Panc1 (cell line): ENCODE measurements around the gene CRTC1. TPM values are rescaled to one million over a fixed set of nuclear protein-coding genes. Genes with fewer than 3 reads are reported as not detected.

Source experiments
- ATAC-seq: fragments of 200-7000 bp; cut with Tn5 transposase; 2 replicates; pipeline ENCODE4 v1.9.1; 2020; ENCODE audit warnings: mild to moderate bottlenecking, moderate library complexity
- BruUV-seq: library from RNA; stranded (reverse); fragments of 400-500 nt; replicated peaks from 2 replicates; lab custom pipeline; 2021; lab: Mats Ljungman, UMichigan
- CTCF ChIA-PET: fragments of 300-600 bp; sonication (Branson Sonifier 250); formaldehyde crosslinking; loops from one replicate; lab custom pipeline; 2022; ENCODE audit warnings: antibody characterized with exemption; lab: Charles Lee
- POLR2A ChIA-PET: fragments of 300-600 bp; sonication (Branson Sonifier 250); formaldehyde crosslinking; loops from one replicate; lab custom pipeline; 2022; ENCODE audit warnings: antibody characterized with exemption; lab: Charles Lee
- DNase-seq: peaks from one replicate; pipeline ENCODE4 v3.0.0-alpha.2; 2010; ENCODE audit warnings: low read depth, low spot score
- H3K27ac ChIP-seq: 2 replicates; pipeline ENCODE4 v1.5.1; 2011; ENCODE audit warnings: mild to moderate bottlenecking, low read length, inconsistent platforms
- H3K27me3 ChIP-seq: fragments of 200-500 bp; sonication (Bioruptor generic); 2 replicates; pipeline ENCODE4 v1.6.0; 2014; ENCODE audit warnings: low read length, inconsistent platforms; ENCODE audit not compliant: control insufficient read depth, insufficient read depth
- H3K36me3 ChIP-seq: fragments of 200-500 bp; sonication (Bioruptor generic); 2 replicates; pipeline ENCODE4 v1.5.1; 2014; ENCODE audit warnings: inconsistent platforms, mild to moderate bottlenecking, low read length, moderate library complexity; ENCODE audit not compliant: control insufficient read depth, insufficient read depth
- H3K4me1 ChIP-seq: 2 replicates; pipeline ENCODE4 v1.5.1; 2011; ENCODE audit warnings: inconsistent platforms, mild to moderate bottlenecking, low read length, moderate library complexity; ENCODE audit not compliant: control insufficient read depth, insufficient read depth
- H3K4me3 ChIP-seq, 2 experiments: 2 replicates each; pipeline ENCODE4 v1.5.1; 2011 to 2012; ENCODE audit warnings: low read depth in 2 of 2, low read length in 2 of 2, mild to moderate bottlenecking in 2 of 2, inconsistent platforms in 1 of 2, moderate library complexity in 1 of 2
- H3K9me3 ChIP-seq: fragments of 200-500 bp; sonication (Bioruptor generic); 2 replicates; pipeline ENCODE4 v1.5.1; 2014; ENCODE audit warnings: low read depth, mild to moderate bottlenecking, inconsistent platforms, low read length, moderate library complexity; ENCODE audit not compliant: control insufficient read depth, insufficient read depth
- CTCF ChIP-seq: fragments of 450-650 bp; IDR thresholded peaks from 2 replicates; pipeline ENCODE4 v1.5.1; 2017; ENCODE audit warnings: mild to moderate bottlenecking
- POLR2AphosphoS5 ChIP-seq: IDR thresholded peaks from 2 replicates; pipeline ENCODE4 v1.6.1; 2012; ENCODE audit warnings: mild to moderate bottlenecking, low read depth, low read length, moderate library complexity
- REST ChIP-seq, 2 experiments: IDR thresholded peaks; 2 replicates each; pipeline ENCODE4 v1.6.1; 2011 to 2012; ENCODE audit warnings: low read depth in 2 of 2, control low read depth in 1 of 2, low read length in 1 of 2, mild to moderate bottlenecking in 1 of 2, moderate library complexity in 1 of 2; ENCODE audit not compliant: insufficient read depth in 1 of 2
- SIN3A ChIP-seq: IDR thresholded peaks from 2 replicates; pipeline ENCODE4 v1.6.1; 2012; ENCODE audit warnings: low read depth, mild to moderate bottlenecking, low read length, moderate library complexity, borderline replicate concordance; ENCODE audit not compliant: insufficient read depth
- TCF7L2 ChIP-seq: IDR thresholded peaks from 2 replicates; pipeline ENCODE4 v1.6.1; 2011; ENCODE audit warnings: mild to moderate bottlenecking, low read depth, low read length, inconsistent platforms
- in situ Hi-C: cut with HindIII; loops from 2 replicates; pipeline ENCODE4 v1.10.0; 2016; ENCODE audit warnings: low sequenced_read_pairs, low pct_unique_long_range_greater_than_20kb
- intact Hi-C: fragments of 100-400 bp; cut with micrococcal nuclease; formaldehyde crosslinking; loops from one replicate; pipeline ENCODE4 v1.10.0; 2022; ENCODE audit not compliant: unreplicated experiment
- total RNA-seq: library from RNA; stranded (reverse); gene quantifications from one replicate; pipeline ENCODE4 v1.2.1, GENCODE V29; 2021; ENCODE audit not compliant: unreplicated experiment

The CRTC1 gene
- total RNA-seq, 1 experiment from 2014 or later = 18.2 TPM

- ChIA-PET POLR2A (no interaction called here), CTCF (no interaction called here)
- TF ChIP-seq REST (IDR thresholded peaks at IDR 0.05; ENCODE audit: insufficient read depth in 1 of 2, low read depth in 2 of 2, low read length in 1 of 2) = no peak
- TF ChIP-seq SIN3A = no peak
- no peak for TF ChIP-seq POLR2AphosphoS5
- DNase-seq = no peak
- no peaks in the 10 kb centered on the region for H3K36me3 ChIP-seq
- no peak overlapping the region for H3K27ac ChIP-seq
- H3K4me3 ChIP-seq = no peak overlapping the region
- in situ Hi-C loops (no loop called here), intact Hi-C loops (no loop called here)
- no peaks in the 10 kb centered on the region for H3K4me1 ChIP-seq
- no peaks in the 10 kb centered on the region for H3K9me3 ChIP-seq
- ATAC-seq = no peak
- no peaks in the 10 kb centered on the region for H3K27me3 ChIP-seq
- BruUV-seq = no TSS peak
Observed at GRCh38 chr19:18715416-18715815, 31.9 kb downstream of the CRTC1 start.

GRCh38 chr19:18716857-18717256 is 33.4 kb downstream of the CRTC1 start:
- BruUV-seq = no TSS peak
- ChIA-PET CTCF (interaction anchor here (0.6 kb wide), 1 partner anchor 23 kb away, joined by 4 read pairs; no protein-coding TSS in a partner anchor), POLR2A (no interaction called here)
- no peak for ATAC-seq
- in situ Hi-C loops (no loop called here), intact Hi-C loops (no loop called here)
- Histone ChIP-seq H3K27me3 (no peaks in the 10 kb centered on the region), H3K9me3 (no peaks in the 10 kb centered on the region), H3K27ac (no peak overlapping the region), H3K36me3 (no peaks in the 10 kb centered on the region), H3K4me1 (no peaks in the 10 kb centered on the region), H3K4me3 (no peak overlapping the region)
- TF ChIP-seq POLR2AphosphoS5 (no peak), REST (IDR thresholded peaks at IDR 0.05; ENCODE audit: insufficient read depth in 1 of 2, low read depth in 2 of 2, low read length in 1 of 2) (no peak), SIN3A (no peak), CTCF (no peak), TCF7L2 (no peak)
- no peak for DNase-seq
